Measurements from ENCODE around the gene GATA3.

Gene GATA3

GRCh38 chr10:8063935-8064334, 9.4 kb downstream of the GATA3 start:
- no peak for DNase-seq (ENCODE audit: low read depth, low spot score)
- in situ Hi-C loops (cut with HindIII; ENCODE audit: low sequenced_read_pairs) = no loop called here
- TF ChIP-seq, protein P1, sequence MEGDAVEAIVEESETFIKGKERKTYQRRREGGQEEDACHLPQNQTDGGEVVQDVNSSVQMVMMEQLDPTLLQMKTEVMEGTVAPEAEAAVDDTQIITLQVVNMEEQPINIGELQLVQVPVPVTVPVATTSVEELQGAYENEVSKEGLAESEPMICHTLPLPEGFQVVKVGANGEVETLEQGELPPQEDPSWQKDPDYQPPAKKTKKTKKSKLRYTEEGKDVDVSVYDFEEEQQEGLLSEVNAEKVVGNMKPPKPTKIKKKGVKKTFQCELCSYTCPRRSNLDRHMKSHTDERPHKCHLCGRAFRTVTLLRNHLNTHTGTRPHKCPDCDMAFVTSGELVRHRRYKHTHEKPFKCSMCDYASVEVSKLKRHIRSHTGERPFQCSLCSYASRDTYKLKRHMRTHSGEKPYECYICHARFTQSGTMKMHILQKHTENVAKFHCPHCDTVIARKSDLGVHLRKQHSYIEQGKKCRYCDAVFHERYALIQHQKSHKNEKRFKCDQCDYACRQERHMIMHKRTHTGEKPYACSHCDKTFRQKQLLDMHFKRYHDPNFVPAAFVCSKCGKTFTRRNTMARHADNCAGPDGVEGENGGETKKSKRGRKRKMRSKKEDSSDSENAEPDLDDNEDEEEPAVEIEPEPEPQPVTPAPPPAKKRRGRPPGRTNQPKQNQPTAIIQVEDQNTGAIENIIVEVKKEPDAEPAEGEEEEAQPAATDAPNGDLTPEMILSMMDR (IDR thresholded peaks at IDR 0.05; ENCODE audit: low read depth, low read length) = no peak
- H3K4me3 ChIP-seq (ENCODE audit: low read depth, low read length) = no peak overlapping the region

- no peak for DNase-seq (ENCODE audit: low read depth, low spot score)
- no peak overlapping the region for H3K4me3 ChIP-seq (ENCODE audit: low read depth, low read length)
- in situ Hi-C loops (cut with HindIII; ENCODE audit: low sequenced_read_pairs) = no loop called here
- TF ChIP-seq, protein P1 (IDR thresholded peaks at IDR 0.05; ENCODE audit: low read depth, low read length) = no peak
Observed at GRCh38 chr10:8064436-8064835, 9.9 kb downstream of the GATA3 start.

- H3K4me3 ChIP-seq (ENCODE audit: low read depth, low read length) = no peak overlapping the region
- TF ChIP-seq, protein P1 (IDR thresholded peaks at IDR 0.05; ENCODE audit: low read depth, low read length) = no peak
- in situ Hi-C loops (cut with HindIII; ENCODE audit: low sequenced_read_pairs) = no loop called here
- DNase-seq (ENCODE audit: low read depth, low spot score) = no peak
Observed at GRCh38 chr10:8065651-8066050, 11.2 kb downstream of the GATA3 start.

- in situ Hi-C loops (cut with HindIII; ENCODE audit: low sequenced_read_pairs) = no loop called here
- H3K4me3 ChIP-seq (ENCODE audit: low read depth, low read length) = no peak overlapping the region
- TF ChIP-seq, protein P1 (IDR thresholded peaks at IDR 0.05; ENCODE audit: low read depth, low read length) = no peak
- no peak for DNase-seq (ENCODE audit: low read depth, low spot score)
Observed at GRCh38 chr10:8066124-8066523, 11.6 kb downstream of the GATA3 start.

GRCh38 chr10:8066797-8067196, 12.3 kb downstream of the GATA3 start:
- in situ Hi-C loops (cut with HindIII; ENCODE audit: low sequenced_read_pairs) = no loop called here
- TF ChIP-seq, protein P1 (IDR thresholded peaks at IDR 0.05; ENCODE audit: low read depth, low read length) = no peak
- DNase-seq (ENCODE audit: low read depth, low spot score) = no peak
- no peak overlapping the region for H3K4me3 ChIP-seq (ENCODE audit: low read depth, low read length)

DNA sequence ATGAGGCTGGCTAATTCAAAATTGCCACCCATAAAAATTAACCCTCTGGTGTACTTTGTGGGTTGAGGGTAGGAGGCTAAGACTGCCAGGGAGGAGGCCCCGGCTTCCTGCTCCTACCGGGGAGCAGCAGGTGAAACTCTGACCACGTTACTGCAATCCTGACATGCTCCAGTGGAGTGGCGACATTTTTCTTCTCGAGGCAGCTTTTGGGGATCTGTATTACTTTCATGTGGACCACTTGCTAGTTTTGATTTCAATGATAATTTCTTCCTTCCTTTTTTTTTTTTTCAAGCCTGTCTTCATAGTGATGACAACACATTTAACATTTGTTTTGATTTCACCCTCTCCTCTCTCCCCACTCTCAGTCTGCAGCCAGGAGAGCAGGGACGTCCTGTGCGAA, 14.6 kb downstream of the GATA3 start:
- no peak overlapping the region for H3K4me3 ChIP-seq (ENCODE audit: low read depth, low read length)
- TF ChIP-seq, protein P1 (IDR thresholded peaks at IDR 0.05; ENCODE audit: low read depth, low read length) = no peak
- no peak for DNase-seq (ENCODE audit: low read depth, low spot score)
- in situ Hi-C loops (cut with HindIII; ENCODE audit: low sequenced_read_pairs) = no loop called here

DNA sequence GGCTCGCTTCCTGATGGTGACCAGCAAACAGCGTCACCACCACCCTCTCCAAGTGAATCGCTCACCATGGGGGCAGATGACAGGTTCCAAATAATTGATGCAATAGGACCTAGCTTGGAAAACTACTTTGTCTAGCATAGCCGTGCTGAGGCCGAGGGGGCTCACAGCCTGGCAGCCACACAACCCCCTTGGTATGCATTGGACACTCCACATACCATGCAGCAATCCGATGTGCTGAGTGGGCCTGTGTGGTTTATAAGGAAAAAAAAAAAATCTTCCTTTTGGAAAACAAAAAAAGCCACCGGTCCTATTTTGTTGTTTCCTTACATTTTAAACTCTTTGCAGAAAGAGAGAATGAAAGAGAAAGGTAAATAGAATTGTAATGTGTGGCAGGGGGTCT, 15.1 kb downstream of the GATA3 start:
- no peak overlapping the region for H3K4me3 ChIP-seq (ENCODE audit: low read depth, low read length)
- in situ Hi-C loops (cut with HindIII; ENCODE audit: low sequenced_read_pairs) = no loop called here
- TF ChIP-seq, protein P1 (IDR thresholded peaks at IDR 0.05; ENCODE audit: low read depth, low read length) = no peak
- DNase-seq (ENCODE audit: low read depth, low spot score) = peak; percentile 54

Data from astrocyte of the spinal cord (primary cell).